ENCODE results near the gene MAP3K15. TPM values are rescaled to one million over a fixed set of nuclear protein-coding genes. Genes with fewer than 3 reads are reported as not detected.

The MAP3K15 gene
- polyA plus RNA-seq, 1 of the 3 experiments (the other 2 are of a cell fraction): 0.07 TPM

DNA sequence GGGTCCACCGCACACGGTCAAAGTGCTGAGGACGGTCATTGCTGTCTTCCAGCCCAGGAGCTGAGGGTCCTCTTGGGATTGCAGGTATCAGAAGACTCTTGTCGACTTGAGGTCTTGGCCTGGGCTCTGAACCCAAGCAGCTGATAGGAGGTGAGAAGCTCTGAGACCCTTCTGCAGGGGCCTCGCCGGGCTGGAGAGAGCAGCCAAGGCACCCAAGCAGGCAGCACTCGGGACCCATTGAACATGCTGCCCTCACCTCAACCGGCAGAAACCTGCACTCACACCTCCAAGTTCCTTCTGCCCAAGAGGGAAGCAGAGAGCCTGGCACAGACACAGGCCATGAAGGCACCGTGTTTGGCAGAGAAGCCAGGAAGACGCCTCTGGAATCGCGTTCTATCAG, 137.5 kb downstream of the MAP3K15 start:
- Histone ChIP-seq H3F3A (replicated peaks; ENCODE audit: insufficient read depth) (no peaks in the 10 kb centered on the region), H3K79me2 (ENCODE audit: insufficient read depth) (no peaks in the 10 kb centered on the region), H3K27me3 (ENCODE audit: insufficient read depth) (peaks cover 40% of the 10 kb centered on the region; the same call in 1 of the 2 replicates), H3K9ac (no peak overlapping the region), H3K4me2 (no peak overlapping the region), H3K27ac (ENCODE audit: low read depth in 2 of 2, low read length in 1 of 2) (no peak overlapping the region), H3K4me1 (ENCODE audit: control insufficient read depth in 1 of 2, insufficient read depth in 2 of 2, low read depth in 1 of 2, low read length in 1 of 2) (no peaks in the 10 kb centered on the region; a peak in 1 of 4 replicates), H3K9me2 (no peaks in the 10 kb centered on the region), H3K9me3 (no peaks in the 10 kb centered on the region), H2AFZ (ENCODE audit: low read depth) (no peak overlapping the region), H4K20me1 (ENCODE audit: insufficient read depth) (no peaks in the 10 kb centered on the region), H3K4me3 (ENCODE audit: low read depth in 2 of 2, low read length in 1 of 2) (no peak overlapping the region), H3K36me3 (replicated peaks in 1 of 2; ENCODE audit: control insufficient read depth in 1 of 2, insufficient read depth in 2 of 2, low read length in 1 of 2) (no peaks in the 10 kb centered on the region)
- 60% methylated on average over 2 of the region's 12 CpGs for WGBS (ENCODE audit: low lambda C conversion rate)
- POLR2A ChIA-PET: no interaction called here
- CTCF ChIA-PET: no interaction called here
- TF ChIP-seq MEF2A (IDR thresholded peaks at IDR 0.05; ENCODE audit: borderline replicate concordance, low read depth) (no peak), RCOR1 (IDR thresholded peaks at IDR 0.05; ENCODE audit: low read length) (no peak), FOXM1 (IDR thresholded peaks at IDR 0.05; ENCODE audit: low read depth) (no peak), CHD2 (IDR thresholded peaks at IDR 0.05; ENCODE audit: low read length, partially characterized antibody) (no peak), YY1 (IDR thresholded peaks at IDR 0.05; ENCODE audit: low read depth) (no peak), FOSL2 (IDR thresholded peaks at IDR 0.05; ENCODE audit: borderline replicate concordance, low read depth) (no peak), RFX5 (IDR thresholded peaks at IDR 0.05; ENCODE audit: low read length) (no peak)
- no peak for DNase-seq

DNA sequence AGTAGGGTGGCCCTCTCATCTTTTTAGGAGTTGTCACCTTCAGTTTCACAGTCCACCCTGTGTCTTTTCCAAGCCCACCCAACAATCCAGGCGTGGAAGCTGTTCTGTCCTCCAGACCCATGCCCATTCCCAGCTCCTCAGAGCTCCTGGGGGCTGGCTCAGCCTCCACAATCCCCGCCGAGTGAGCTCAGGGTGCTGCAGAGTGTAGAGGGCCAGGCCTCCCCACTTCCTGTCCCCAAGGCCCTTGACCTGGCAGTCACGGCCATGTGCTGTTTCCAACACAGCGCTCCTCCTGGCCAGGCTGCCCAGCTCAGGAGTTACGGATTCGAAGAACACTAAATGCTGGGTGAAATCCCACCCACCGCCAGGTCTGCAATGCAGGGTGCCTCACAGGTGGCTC, 139.8 kb downstream of the MAP3K15 start:
- Histone ChIP-seq H3K4me2 (no peak overlapping the region), H4K20me1 (ENCODE audit: insufficient read depth) (no peaks in the 10 kb centered on the region), H3K9me2 (no peaks in the 10 kb centered on the region), H3K9ac (no peak overlapping the region), H3F3A (replicated peaks; ENCODE audit: insufficient read depth) (no peaks in the 10 kb centered on the region), H3K36me3 (replicated peaks in 1 of 2; ENCODE audit: control insufficient read depth in 1 of 2, insufficient read depth in 2 of 2, low read length in 1 of 2) (no peaks in the 10 kb centered on the region), H3K79me2 (ENCODE audit: insufficient read depth) (no peaks in the 10 kb centered on the region), H2AFZ (ENCODE audit: low read depth) (no peak overlapping the region), H3K4me1 (ENCODE audit: control insufficient read depth in 1 of 2, insufficient read depth in 2 of 2, low read depth in 1 of 2, low read length in 1 of 2) (peaks cover 0 to 4% of the 10 kb centered on the region in 2 experiments; a peak in 1 of 4 replicates), H3K27ac (ENCODE audit: low read depth in 2 of 2, low read length in 1 of 2) (no peak overlapping the region), H3K9me3 (no peaks in the 10 kb centered on the region), H3K27me3 (ENCODE audit: insufficient read depth) (peaks cover 18% of the 10 kb centered on the region; the same call in 1 of the 2 replicates), H3K4me3 (ENCODE audit: low read depth in 2 of 2, low read length in 1 of 2) (no peak overlapping the region)
- ChIA-PET POLR2A (no interaction called here), CTCF (interaction anchor here (0.8 kb wide), 1 partner anchor 14 kb away, joined by 3 read pairs; no protein-coding TSS in a partner anchor)
- TF ChIP-seq, protein P1, sequence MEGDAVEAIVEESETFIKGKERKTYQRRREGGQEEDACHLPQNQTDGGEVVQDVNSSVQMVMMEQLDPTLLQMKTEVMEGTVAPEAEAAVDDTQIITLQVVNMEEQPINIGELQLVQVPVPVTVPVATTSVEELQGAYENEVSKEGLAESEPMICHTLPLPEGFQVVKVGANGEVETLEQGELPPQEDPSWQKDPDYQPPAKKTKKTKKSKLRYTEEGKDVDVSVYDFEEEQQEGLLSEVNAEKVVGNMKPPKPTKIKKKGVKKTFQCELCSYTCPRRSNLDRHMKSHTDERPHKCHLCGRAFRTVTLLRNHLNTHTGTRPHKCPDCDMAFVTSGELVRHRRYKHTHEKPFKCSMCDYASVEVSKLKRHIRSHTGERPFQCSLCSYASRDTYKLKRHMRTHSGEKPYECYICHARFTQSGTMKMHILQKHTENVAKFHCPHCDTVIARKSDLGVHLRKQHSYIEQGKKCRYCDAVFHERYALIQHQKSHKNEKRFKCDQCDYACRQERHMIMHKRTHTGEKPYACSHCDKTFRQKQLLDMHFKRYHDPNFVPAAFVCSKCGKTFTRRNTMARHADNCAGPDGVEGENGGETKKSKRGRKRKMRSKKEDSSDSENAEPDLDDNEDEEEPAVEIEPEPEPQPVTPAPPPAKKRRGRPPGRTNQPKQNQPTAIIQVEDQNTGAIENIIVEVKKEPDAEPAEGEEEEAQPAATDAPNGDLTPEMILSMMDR (IDR thresholded peaks at IDR 0.05): no peak
- TF ChIP-seq, protein P2, sequence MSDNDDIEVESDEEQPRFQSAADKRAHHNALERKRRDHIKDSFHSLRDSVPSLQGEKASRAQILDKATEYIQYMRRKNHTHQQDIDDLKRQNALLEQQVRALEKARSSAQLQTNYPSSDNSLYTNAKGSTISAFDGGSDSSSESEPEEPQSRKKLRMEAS (IDR thresholded peaks at IDR 0.05; ENCODE audit: low read depth): no peak
- TF ChIP-seq FOSL2 (IDR thresholded peaks at IDR 0.05; ENCODE audit: borderline replicate concordance, low read depth) (no peak), RAD21 (IDR thresholded peaks at IDR 0.05; ENCODE audit: low read length) (no peak)
- no peak for DNase-seq
- 59% methylated on average over 5 of the region's 8 CpGs for WGBS (ENCODE audit: low lambda C conversion rate)
